Measurements from ENCODE around the gene DNMT1. TPM values are rescaled to one million over a fixed set of nuclear protein-coding genes. Genes with fewer than 3 reads are reported as not detected.

Gene DNMT1
- total and polyA plus RNA-seq, 4 experiments from 2014 or later: 53.5 to 250 (median 187) TPM

DNA sequence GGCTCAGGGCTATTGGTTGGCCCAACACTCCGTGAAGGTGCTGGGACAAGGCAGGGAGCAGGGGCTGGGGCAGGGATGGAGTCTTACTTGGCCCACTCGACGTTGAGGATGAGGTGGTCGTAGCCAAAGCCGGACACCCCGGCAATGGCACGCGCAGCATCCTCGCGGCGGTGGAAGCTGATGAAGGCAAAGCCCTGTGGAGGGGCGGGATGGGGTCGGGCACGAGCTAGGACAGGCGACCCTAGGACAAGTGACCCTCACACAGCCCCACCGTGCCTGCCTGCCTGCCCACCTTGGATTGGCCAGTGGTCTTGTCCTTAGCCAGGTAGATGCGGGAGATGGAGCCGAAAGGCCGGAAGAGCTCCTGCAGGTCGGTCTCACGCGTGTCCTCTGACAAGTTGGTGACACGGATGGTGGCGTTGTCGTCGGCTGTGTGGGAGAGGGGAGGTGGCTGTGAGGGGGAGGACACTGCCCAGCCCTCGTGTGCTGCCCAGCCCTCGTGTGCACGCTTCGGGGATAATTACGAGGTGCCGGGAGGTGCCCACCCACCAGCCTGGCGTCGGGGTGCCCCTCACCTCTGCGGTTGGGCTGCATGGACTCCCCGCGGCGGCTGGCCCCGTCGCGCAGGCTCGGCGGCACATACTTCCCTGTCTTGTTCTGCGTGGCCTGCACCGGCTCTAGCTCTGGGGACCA, 79.2 kb downstream of the DNMT1 start:
- H3K4me3 Mint-ChIP-seq: peak overlapping the region in 1 of 8 donors; percentile 38
- peaks cover 0 to 4% (median 0%) of the 10 kb centered on the region in 8 donors for H3K9me3 Mint-ChIP-seq
- no peak for DNase-seq
- H3K4me3 ChIP-seq (ENCODE audit: low read length in 2 of 2): no peak overlapping the region
- H3K36me3 ChIP-seq (ENCODE audit: insufficient read depth, low read length): peaks cover 43% of the 10 kb centered on the region
- no peaks in the 10 kb centered on the region for H3K27me3 ChIP-seq (ENCODE audit: insufficient read depth, low read length)
- POLR2A ChIA-PET (ENCODE audit: partially characterized antibody): interaction anchor here (1.3 to 10.9 kb wide), 5 partner anchors 12 to 28 kb away, joined by 4 to 172 read pairs (median 31); partner anchors contain the start of genes ANGPTL6 and PPAN
- peaks cover 58% of the 10 kb centered on the region for H3K4me1 ChIP-seq (ENCODE audit: insufficient read depth, low read length)
- H3K27ac ChIP-seq (ENCODE audit: low read depth, low read length): no peak overlapping the region
- peaks cover 18 to 53% of the 10 kb centered on the region in 2 donors for H3K36me3 Mint-ChIP-seq
- intact Hi-C loops (cut with micrococcal nuclease): no loop called here
- peak overlapping the region in 2 of 7 donors; percentile 27 to 36 for H3K27ac Mint-ChIP-seq
- no peaks in the 10 kb centered on the region for H3K27me3 Mint-ChIP-seq
- no peaks in the 10 kb centered on the region for H3K9me3 ChIP-seq (ENCODE audit: control insufficient read depth in 1 of 2, low read length in 2 of 2)
- CTCF ChIA-PET (ENCODE audit: partially characterized antibody): interaction anchor here (0.7 to 7.5 kb wide), 6 partner anchors 11 to 27 kb away, joined by 3 to 99 read pairs (median 4); partner anchors contain the start of gene ANGPTL6
- H3K4me1 Mint-ChIP-seq: peaks cover 23 to 72% (median 34%) of the 10 kb centered on the region in 4 donors

DNA sequence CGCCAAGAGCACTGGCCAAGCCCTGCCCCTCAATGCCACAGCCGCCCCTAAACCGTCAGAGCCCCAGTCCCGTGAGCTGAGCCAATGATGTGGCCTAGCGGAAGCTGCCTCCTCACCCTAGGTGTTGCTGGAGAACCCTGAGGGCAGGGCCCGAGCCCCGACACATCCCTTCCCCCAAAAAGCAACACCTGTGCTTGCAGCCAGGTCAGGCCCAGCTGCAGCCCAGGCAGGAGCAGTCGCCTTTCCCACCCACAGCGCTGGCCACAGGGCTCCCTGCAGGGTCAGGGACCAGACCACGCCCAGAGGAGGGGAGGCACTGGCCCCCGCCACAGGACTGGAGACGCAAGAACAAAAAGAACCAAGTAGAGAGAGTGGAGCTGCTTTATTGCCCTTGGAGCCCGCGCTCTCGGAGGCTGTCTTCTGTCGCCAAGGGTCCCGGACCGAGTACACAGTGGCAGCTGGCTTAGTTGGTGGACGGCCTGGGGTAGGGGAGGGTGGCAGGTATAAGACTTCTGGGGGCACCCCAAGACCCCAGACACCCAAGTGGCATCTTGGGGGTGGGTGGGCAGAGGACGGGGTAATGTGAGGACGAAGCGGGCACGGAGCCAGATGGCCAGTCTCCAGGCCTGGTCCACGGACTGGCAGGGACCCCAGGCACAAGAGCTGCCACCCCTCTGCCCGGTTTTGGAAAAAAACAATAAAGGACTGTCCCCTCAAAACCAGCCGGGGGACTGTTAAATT, 79.9 kb downstream of the DNMT1 start:
- Histone ChIP-seq H3K4me3 (ENCODE audit: low read length in 2 of 2) (no peak overlapping the region), H3K9me3 (ENCODE audit: control insufficient read depth in 1 of 2, low read length in 2 of 2) (no peaks in the 10 kb centered on the region), H3K4me1 (ENCODE audit: insufficient read depth, low read length) (peaks cover 58% of the 10 kb centered on the region), H3K27me3 (ENCODE audit: insufficient read depth, low read length) (no peaks in the 10 kb centered on the region), H3K27ac (ENCODE audit: low read depth, low read length) (no peak overlapping the region), H3K36me3 (ENCODE audit: insufficient read depth, low read length) (peaks cover 49% of the 10 kb centered on the region)
- H3K4me3 Mint-ChIP-seq: peak overlapping the region in 2 of 8 donors; percentile 29 to 39
- H3K36me3 Mint-ChIP-seq: peaks cover 23 to 57% of the 10 kb centered on the region in 2 donors
- peaks cover 23 to 75% (median 35%) of the 10 kb centered on the region in 4 donors for H3K4me1 Mint-ChIP-seq
- H3K27me3 Mint-ChIP-seq: no peaks in the 10 kb centered on the region
- intact Hi-C loops (cut with micrococcal nuclease): no loop called here
- CTCF ChIA-PET (ENCODE audit: partially characterized antibody): interaction anchor here (0.6 to 7.5 kb wide), 4 partner anchors 12 to 274 kb away, joined by 3 to 99 read pairs (median 14); partner anchors contain the start of gene ANGPTL6
- no peak for DNase-seq
- peak overlapping the region in 2 of 7 donors; percentile 52 to 82 for H3K27ac Mint-ChIP-seq
- H3K9me3 Mint-ChIP-seq: peaks cover 0 to 4% (median 0%) of the 10 kb centered on the region in 8 donors
- POLR2A ChIA-PET (ENCODE audit: partially characterized antibody): interaction anchor here (0.6 to 10.9 kb wide), 9 partner anchors 12 to 355 kb away, joined by 3 to 172 read pairs (median 4); partner anchors contain the start of genes ANGPTL6, FBXL12, MRPL4 and PPAN

DNA sequence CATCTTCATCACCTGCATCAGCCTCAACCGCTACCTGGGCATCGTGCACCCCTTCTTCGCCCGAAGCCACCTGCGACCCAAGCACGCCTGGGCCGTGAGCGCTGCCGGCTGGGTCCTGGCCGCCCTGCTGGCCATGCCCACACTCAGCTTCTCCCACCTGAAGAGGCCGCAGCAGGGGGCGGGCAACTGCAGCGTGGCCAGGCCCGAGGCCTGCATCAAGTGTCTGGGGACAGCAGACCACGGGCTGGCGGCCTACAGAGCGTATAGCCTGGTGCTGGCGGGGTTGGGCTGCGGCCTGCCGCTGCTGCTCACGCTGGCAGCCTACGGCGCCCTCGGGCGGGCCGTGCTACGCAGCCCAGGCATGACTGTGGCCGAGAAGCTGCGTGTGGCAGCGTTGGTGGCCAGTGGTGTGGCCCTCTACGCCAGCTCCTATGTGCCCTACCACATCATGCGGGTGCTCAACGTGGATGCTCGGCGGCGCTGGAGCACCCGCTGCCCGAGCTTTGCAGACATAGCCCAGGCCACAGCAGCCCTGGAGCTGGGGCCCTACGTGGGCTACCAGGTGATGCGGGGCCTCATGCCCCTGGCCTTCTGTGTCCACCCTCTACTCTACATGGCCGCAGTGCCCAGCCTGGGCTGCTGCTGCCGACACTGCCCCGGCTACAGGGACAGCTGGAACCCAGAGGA, 80.6 kb downstream of the DNMT1 start:
- Histone ChIP-seq H3K9me3 (ENCODE audit: control insufficient read depth in 1 of 2, low read length in 2 of 2) (no peaks in the 10 kb centered on the region), H3K36me3 (ENCODE audit: insufficient read depth, low read length) (peaks cover 57% of the 10 kb centered on the region), H3K4me3 (ENCODE audit: low read length in 2 of 2) (no peak overlapping the region), H3K4me1 (ENCODE audit: insufficient read depth, low read length) (peaks cover 61% of the 10 kb centered on the region), H3K27me3 (ENCODE audit: insufficient read depth, low read length) (no peaks in the 10 kb centered on the region), H3K27ac (ENCODE audit: low read depth, low read length) (peak overlapping the region; percentile 66)
- DNase-seq: peak in 1 of 5 donors; percentile 20
- H3K4me3 Mint-ChIP-seq: peak overlapping the region in 3 of 8 donors; percentile 17 to 39 (median 29)
- H3K27me3 Mint-ChIP-seq: no peaks in the 10 kb centered on the region
- CTCF ChIA-PET (ENCODE audit: partially characterized antibody): interaction anchor here (0.7 to 7.5 kb wide), 8 partner anchors 7 to 183 kb away, joined by 3 to 99 read pairs (median 8); partner anchors contain the start of gene ANGPTL6
- peaks cover 20 to 77% (median 31%) of the 10 kb centered on the region in 4 donors for H3K4me1 Mint-ChIP-seq
- POLR2A ChIA-PET (ENCODE audit: partially characterized antibody): interaction anchor here (0.6 to 10.9 kb wide), 13 partner anchors 11 to 356 kb away, joined by 3 to 172 read pairs (median 3); partner anchors contain the start of genes ANGPTL6, FBXL12, MRPL4 and PPAN
- peaks cover 28 to 50% of the 10 kb centered on the region in 2 donors for H3K36me3 Mint-ChIP-seq
- H3K27ac Mint-ChIP-seq: peak overlapping the region in 4 of 7 donors; percentile 41 to 96 (median 56)
- intact Hi-C loops (cut with micrococcal nuclease): loop anchor here (1.0 to 2.0 kb wide), 2 partner anchors 40 to 179 kb away; no protein-coding TSS in a partner anchor
- H3K9me3 Mint-ChIP-seq: peaks cover 0 to 4% (median 0%) of the 10 kb centered on the region in 8 donors

DNA sequence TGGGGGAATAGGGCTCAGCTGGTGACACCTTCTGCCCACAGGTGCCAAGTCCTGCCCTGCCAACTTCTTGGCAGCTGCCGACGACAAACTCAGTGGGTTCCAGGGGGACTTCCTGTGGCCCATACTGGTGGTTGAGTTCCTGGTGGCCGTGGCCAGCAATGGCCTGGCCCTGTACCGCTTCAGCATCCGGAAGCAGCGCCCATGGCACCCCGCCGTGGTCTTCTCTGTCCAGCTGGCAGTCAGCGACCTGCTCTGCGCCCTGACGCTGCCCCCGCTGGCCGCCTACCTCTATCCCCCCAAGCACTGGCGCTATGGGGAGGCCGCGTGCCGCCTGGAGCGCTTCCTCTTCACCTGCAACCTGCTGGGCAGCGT, 81.2 kb downstream of the DNMT1 start:
- peak overlapping the region in 2 of 8 donors; percentile 17 to 89 for H3K4me3 Mint-ChIP-seq
- H3K4me3 ChIP-seq (ENCODE audit: low read length in 2 of 2): no peak overlapping the region
- H3K36me3 Mint-ChIP-seq: peaks cover 28 to 47% of the 10 kb centered on the region in 2 donors
- H3K4me1 Mint-ChIP-seq: peaks cover 20 to 74% (median 28%) of the 10 kb centered on the region in 4 donors
- H3K27ac ChIP-seq (ENCODE audit: low read depth, low read length): peak overlapping the region; percentile 66
- intact Hi-C loops (cut with micrococcal nuclease): loop anchor here (1.0 to 2.0 kb wide), 2 partner anchors 39 to 179 kb away; no protein-coding TSS in a partner anchor
- H3K27ac Mint-ChIP-seq: peak overlapping the region in 5 of 7 donors; percentile 41 to 96 (median 60)
- peak in 1 of 5 donors; percentile 19 for DNase-seq
- no peaks in the 10 kb centered on the region for H3K27me3 ChIP-seq (ENCODE audit: insufficient read depth, low read length)
- H3K9me3 ChIP-seq (ENCODE audit: control insufficient read depth in 1 of 2, low read length in 2 of 2): no peaks in the 10 kb centered on the region
- ChIA-PET POLR2A (ENCODE audit: partially characterized antibody) (interaction anchor here (0.6 to 10.9 kb wide), 12 partner anchors 10 to 137 kb away, joined by 3 to 172 read pairs (median 3); partner anchors contain the start of genes ANGPTL6, DNMT1, MRPL4 and PPAN), CTCF (ENCODE audit: partially characterized antibody) (interaction anchor here (0.6 to 7.5 kb wide), 9 partner anchors 8 to 182 kb away, joined by 3 to 99 read pairs (median 8); partner anchors contain the start of gene ANGPTL6)
- peaks cover 0 to 4% (median 0%) of the 10 kb centered on the region in 8 donors for H3K9me3 Mint-ChIP-seq
- no peaks in the 10 kb centered on the region for H3K27me3 Mint-ChIP-seq
- H3K4me1 ChIP-seq (ENCODE audit: insufficient read depth, low read length): peaks cover 56% of the 10 kb centered on the region
- peaks cover 58% of the 10 kb centered on the region for H3K36me3 ChIP-seq (ENCODE audit: insufficient read depth, low read length)

DNA sequence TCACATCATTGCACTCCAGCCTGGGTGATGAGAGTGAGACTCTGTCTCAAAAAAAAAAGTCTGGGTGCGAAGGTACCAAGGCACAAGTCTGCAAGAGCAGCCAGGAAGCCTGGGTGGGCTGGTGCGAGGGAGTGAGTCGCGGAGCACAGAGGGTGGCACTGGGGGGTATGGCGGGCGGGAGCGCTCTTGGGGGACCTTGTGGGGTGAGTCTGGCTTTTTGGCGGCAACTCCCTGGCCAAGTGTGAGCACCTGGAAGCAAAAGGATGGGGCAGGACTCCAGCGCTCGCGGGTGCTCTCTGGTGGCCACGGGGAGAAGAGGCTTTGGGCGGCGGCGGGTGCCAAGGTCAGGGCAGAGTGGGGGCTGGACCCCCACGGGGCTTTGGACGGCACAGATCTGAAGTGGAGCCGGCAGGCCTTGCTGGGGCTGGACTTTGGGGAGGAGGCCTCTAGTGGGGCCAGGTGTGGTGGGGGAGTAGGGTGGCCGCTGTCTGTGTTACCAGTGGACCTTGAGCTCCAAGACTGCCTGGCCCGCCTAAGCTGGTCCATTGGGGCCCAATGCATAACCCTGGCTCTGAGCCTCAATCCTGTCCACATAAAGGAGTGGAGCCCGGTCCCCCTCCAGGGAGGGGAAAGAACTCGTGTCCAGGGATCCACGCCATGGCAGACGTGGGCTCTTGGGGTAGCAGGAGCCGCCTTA, 81.7 kb downstream of the DNMT1 start:
- Histone ChIP-seq H3K9me3 (ENCODE audit: control insufficient read depth in 1 of 2, low read length in 2 of 2) (no peaks in the 10 kb centered on the region), H3K27ac (ENCODE audit: low read depth, low read length) (peak overlapping the region; percentile 66), H3K36me3 (ENCODE audit: insufficient read depth, low read length) (peaks cover 63% of the 10 kb centered on the region), H3K27me3 (ENCODE audit: insufficient read depth, low read length) (no peaks in the 10 kb centered on the region), H3K4me1 (ENCODE audit: insufficient read depth, low read length) (peaks cover 56% of the 10 kb centered on the region), H3K4me3 (ENCODE audit: low read length in 2 of 2) (no peak overlapping the region)
- Mint-ChIP-seq H3K27me3 (no peaks in the 10 kb centered on the region), H3K36me3 (peaks cover 28 to 53% of the 10 kb centered on the region in 2 donors), H3K27ac (peak overlapping the region; percentile 91 to 97 (median 95)), H3K4me3 (peak overlapping the region; percentile 55 to 89 (median 78)), H3K9me3 (peaks cover 0 to 4% (median 0%) of the 10 kb centered on the region in 8 donors), H3K4me1 (peaks cover 22 to 74% (median 31%) of the 10 kb centered on the region in 4 donors)
- intact Hi-C loops (cut with micrococcal nuclease): loop anchor here (1.0 to 2.0 kb wide), 3 partner anchors 14 to 178 kb away; no protein-coding TSS in a partner anchor
- peak; percentile 65 to 77 (median 68) for DNase-seq
- ChIA-PET POLR2A (ENCODE audit: partially characterized antibody) (interaction anchor here (0.6 to 10.9 kb wide), 11 partner anchors 10 to 138 kb away, joined by 3 to 172 read pairs (median 3); partner anchors contain the start of genes ANGPTL6, DNMT1, MRPL4 and PPAN), CTCF (ENCODE audit: partially characterized antibody) (interaction anchor here (0.6 to 7.5 kb wide), 10 partner anchors 8 to 182 kb away, joined by 3 to 99 read pairs (median 7); partner anchors contain the start of gene ANGPTL6)

Measured in CD4-positive, alpha-beta memory T cell (primary cell).